BJ (cell line): ENCODE data around the gene CTSF. TPM values are rescaled to one million over a fixed set of nuclear protein-coding genes. Genes with fewer than 3 reads are reported as not detected.

ENCODE experiments used
- CTCF ChIA-PET: fragments of 350-600 bp; formaldehyde crosslinking; extraction: SDS; loops from one replicate; lab custom pipeline; 2021; ENCODE audit warnings: antibody characterized with exemption, inconsistent platforms; lab: Yijun Ruan, JAX
- POLR2A ChIA-PET: fragments of 300-600 bp; sonication (Branson Sonifier 250); formaldehyde crosslinking; extraction: SDS; loops from one replicate; lab custom pipeline; 2021; ENCODE audit warnings: antibody characterized with exemption; lab: Charles Lee
- DNase-seq: peaks from one replicate; pipeline ENCODE4 v3.0.0-alpha.2; 2011; ENCODE audit warnings: low read depth
- H3K27me3 ChIP-seq: 2 replicates; pipeline ENCODE4 v1.6.0; 2011; ENCODE audit warnings: low read length; ENCODE audit not compliant: control insufficient read depth, insufficient read depth
- H3K36me3 ChIP-seq: 2 replicates; pipeline ENCODE4 v1.5.1; 2011; ENCODE audit warnings: low read length; ENCODE audit not compliant: control insufficient read depth, insufficient read depth
- H3K4me3 ChIP-seq: 2 replicates; pipeline ENCODE4 v1.5.1; 2011; ENCODE audit warnings: low read depth, mild to moderate bottlenecking, control low read depth, low read length
- CTCF ChIP-seq: IDR thresholded peaks from 2 replicates; pipeline ENCODE4 v1.5.1; 2011; ENCODE audit warnings: low read depth, mild to moderate bottlenecking, control low read depth, inconsistent platforms, low read length, moderate library complexity; ENCODE audit not compliant: insufficient read depth
- polyA plus RNA-seq: library from polyadenylated mRNA; depleted of rRNA; stranded (reverse); fragments of >200 nt; gene quantifications from 2 replicates; pipeline ENCODE4 v1.2.3, GENCODE V29; 2011

CTSF gene
- polyA plus RNA-seq, 1 experiment, result 44.0 TPM

- ChIA-PET CTCF (interaction anchor here (0.9 kb wide), 1 partner anchor 9 kb away, joined by 5 read pairs; no protein-coding TSS in a partner anchor), POLR2A (no interaction called here)
- no peak for DNase-seq
- H3K36me3 ChIP-seq, result no peaks in the 10 kb centered on the region
- peaks cover 14% of the 10 kb centered on the region for H3K27me3 ChIP-seq
- no peak overlapping the region for H3K4me3 ChIP-seq
- no peak for TF ChIP-seq CTCF
Observed at GRCh38 chr11:66554602-66555001, 13.8 kb downstream of the CTSF start.

- no peak for DNase-seq
- Histone ChIP-seq H3K4me3 (no peak overlapping the region), H3K36me3 (no peaks in the 10 kb centered on the region), H3K27me3 (peaks cover 12% of the 10 kb centered on the region)
- POLR2A ChIA-PET, result no interaction called here
- TF ChIP-seq CTCF, result no peak
- CTCF ChIA-PET, result no interaction called here
Observed at GRCh38 chr11:66550887-66551286, 17.5 kb downstream of the CTSF start.

GRCh38 chr11:66549696-66550095 is 18.7 kb downstream of the CTSF start:
- CTCF ChIA-PET, result no interaction called here
- POLR2A ChIA-PET, result no interaction called here
- H3K36me3 ChIP-seq, result no peaks in the 10 kb centered on the region

GRCh38 chr11:66548774-66549630 is 19.4 kb downstream of the CTSF start:
- DNase-seq, result no peak
- TF ChIP-seq CTCF, result no peak
- H3K36me3 ChIP-seq, result no peaks in the 10 kb centered on the region
- H3K27me3 ChIP-seq, result peaks cover 12% of the 10 kb centered on the region
- no peak overlapping the region for H3K4me3 ChIP-seq
- CTCF ChIA-PET, result no interaction called here
- POLR2A ChIA-PET, result no interaction called here

More at GRCh38 chr11:66549696-66550095, 18.7 kb downstream of the CTSF start:
- DNase-seq, result no peak
- TF ChIP-seq CTCF, result no peak
- H3K27me3 ChIP-seq, result peaks cover 12% of the 10 kb centered on the region
- no peak overlapping the region for H3K4me3 ChIP-seq

- no peak overlapping the region for H3K4me3 ChIP-seq
- no peak for DNase-seq
- CTCF ChIA-PET, result no interaction called here
- H3K36me3 ChIP-seq, result no peaks in the 10 kb centered on the region
- POLR2A ChIA-PET, result no interaction called here
- H3K27me3 ChIP-seq, result peaks cover 12% of the 10 kb centered on the region
- no peak for TF ChIP-seq CTCF
Observed at GRCh38 chr11:66548041-66548440, 20.4 kb downstream of the CTSF start.
